Measurements from ENCODE around the gene LSMEM2. TPM values are rescaled to one million over a fixed set of nuclear protein-coding genes. Genes with fewer than 3 reads are reported as not detected.

Gene LSMEM2
- total RNA-seq, 1 donor from 2014 or later: 0.18 TPM

- peak; percentile 14 for DNase-seq (ENCODE audit: low spot score)
- Mint-ChIP-seq H3K4me3 (ENCODE audit: unreplicated experiment) (peak overlapping the region; percentile 71), H3K36me3 (ENCODE audit: low read depth, unreplicated experiment) (peaks cover 19% of the 10 kb centered on the region), H3K9me3 (ENCODE audit: unreplicated experiment) (no peaks in the 10 kb centered on the region), H3K27me3 (ENCODE audit: unreplicated experiment) (peaks cover 23% of the 10 kb centered on the region), H3K27ac (ENCODE audit: unreplicated experiment) (peak overlapping the region; percentile 95), H3K4me1 (ENCODE audit: unreplicated experiment) (peaks cover 73% of the 10 kb centered on the region)
- no peak for TF ChIP-seq CTCF (IDR thresholded peaks at IDR 0.05; ENCODE audit: unreplicated experiment)
Measured at GRCh38 chr3:50245251-50245745, 33.6 kb upstream of the LSMEM2 start.

- peak; percentile 97 for TF ChIP-seq CTCF (IDR thresholded peaks at IDR 0.05; ENCODE audit: unreplicated experiment)
- Mint-ChIP-seq H3K4me1 (ENCODE audit: unreplicated experiment) (peaks cover 74% of the 10 kb centered on the region), H3K36me3 (ENCODE audit: low read depth, unreplicated experiment) (peaks cover 21% of the 10 kb centered on the region), H3K4me3 (ENCODE audit: unreplicated experiment) (no peak overlapping the region), H3K27me3 (ENCODE audit: unreplicated experiment) (peaks cover 25% of the 10 kb centered on the region), H3K27ac (ENCODE audit: unreplicated experiment) (peak overlapping the region; percentile 95), H3K9me3 (ENCODE audit: unreplicated experiment) (no peaks in the 10 kb centered on the region)
- DNase-seq (ENCODE audit: low spot score): peak; percentile 99
Measured at GRCh38 chr3:50245831-50246516, 32.9 kb upstream of the LSMEM2 start.

- DNase-seq (ENCODE audit: low spot score): peak; percentile 44
- H3K4me3 Mint-ChIP-seq (ENCODE audit: unreplicated experiment): peak overlapping the region; percentile 73
Measured at GRCh38 chr3:50246517-50246954, 32.4 kb upstream of the LSMEM2 start.

GRCh38 chr3:50248387-50248786 lies 30.5 kb upstream of the LSMEM2 start:
- TF ChIP-seq CTCF (IDR thresholded peaks at IDR 0.05; ENCODE audit: unreplicated experiment): no peak

More at GRCh38 chr3:50246517-50246954, 32.4 kb upstream of the LSMEM2 start:
- Mint-ChIP-seq H3K27me3 (ENCODE audit: unreplicated experiment) (peaks cover 23% of the 10 kb centered on the region), H3K36me3 (ENCODE audit: low read depth, unreplicated experiment) (peaks cover 26% of the 10 kb centered on the region), H3K4me1 (ENCODE audit: unreplicated experiment) (peaks cover 74% of the 10 kb centered on the region), H3K27ac (ENCODE audit: unreplicated experiment) (peak overlapping the region; percentile 95), H3K9me3 (ENCODE audit: unreplicated experiment) (no peaks in the 10 kb centered on the region)
- no peak for TF ChIP-seq CTCF (IDR thresholded peaks at IDR 0.05; ENCODE audit: unreplicated experiment)

GRCh38 chr3:50249457-50249856 lies 29.4 kb upstream of the LSMEM2 start:
- TF ChIP-seq CTCF (IDR thresholded peaks at IDR 0.05; ENCODE audit: unreplicated experiment): no peak
- Mint-ChIP-seq H3K4me3 (ENCODE audit: unreplicated experiment) (no peak overlapping the region), H3K27ac (ENCODE audit: unreplicated experiment) (peak overlapping the region; percentile 64), H3K4me1 (ENCODE audit: unreplicated experiment) (peaks cover 63% of the 10 kb centered on the region), H3K9me3 (ENCODE audit: unreplicated experiment) (no peaks in the 10 kb centered on the region), H3K36me3 (ENCODE audit: low read depth, unreplicated experiment) (peaks cover 26% of the 10 kb centered on the region), H3K27me3 (ENCODE audit: unreplicated experiment) (peaks cover 16% of the 10 kb centered on the region)
- no peak for DNase-seq (ENCODE audit: low spot score)

More at GRCh38 chr3:50248387-50248786, 30.5 kb upstream of the LSMEM2 start:
- Mint-ChIP-seq H3K27ac (ENCODE audit: unreplicated experiment) (peak overlapping the region; percentile 96), H3K4me1 (ENCODE audit: unreplicated experiment) (peaks cover 62% of the 10 kb centered on the region), H3K36me3 (ENCODE audit: low read depth, unreplicated experiment) (peaks cover 24% of the 10 kb centered on the region), H3K27me3 (ENCODE audit: unreplicated experiment) (peaks cover 17% of the 10 kb centered on the region), H3K4me3 (ENCODE audit: unreplicated experiment) (peak overlapping the region; percentile 88), H3K9me3 (ENCODE audit: unreplicated experiment) (no peaks in the 10 kb centered on the region)
- DNase-seq (ENCODE audit: low spot score): peak; percentile 31

All from endothelial cell (in vitro differentiated cells).